ENCODE measurements around the gene RNF166. TPM values are rescaled to one million over a fixed set of nuclear protein-coding genes. Genes with fewer than 3 reads are reported as not detected.

The RNF166 gene
- total RNA-seq, 1 experiment from 2014 or later, result 33.3 TPM

GRCh38 chr16:88732172-88732960, 26.2 kb upstream of the RNF166 start:
- TF ChIP-seq CTCF (IDR thresholded peaks at IDR 0.05; ENCODE audit: unreplicated experiment), result no peak
- H3K4me1 Mint-ChIP-seq (ENCODE audit: low read depth, unreplicated experiment), result peaks cover 8% of the 10 kb centered on the region

GRCh38 chr16:88731699-88732098, 25.5 kb upstream of the RNF166 start:
- Mint-ChIP-seq H3K36me3 (ENCODE audit: insufficient read depth, unreplicated experiment) (peaks cover 70% of the 10 kb centered on the region), H3K27ac (ENCODE audit: unreplicated experiment) (peak overlapping the region; percentile 29), H3K9me3 (ENCODE audit: low read depth, unreplicated experiment) (no peaks in the 10 kb centered on the region), H3K4me3 (ENCODE audit: low read depth, unreplicated experiment) (no peak overlapping the region), H3K4me1 (ENCODE audit: low read depth, unreplicated experiment) (peaks cover 8% of the 10 kb centered on the region), H3K27me3 (ENCODE audit: unreplicated experiment) (no peaks in the 10 kb centered on the region)
- CTCF ChIA-PET, result no interaction called here
- BruUV-seq (replicated peaks), result no TSS peak
- TF ChIP-seq CTCF (IDR thresholded peaks at IDR 0.05; ENCODE audit: unreplicated experiment), result no peak
- intact Hi-C loops (cut with micrococcal nuclease; ENCODE audit: unreplicated experiment), result no loop called here
- no peak for DNase-seq

More at GRCh38 chr16:88732172-88732960, 26.2 kb upstream of the RNF166 start:
- intact Hi-C loops (cut with micrococcal nuclease; ENCODE audit: unreplicated experiment), result no loop called here
- Mint-ChIP-seq H3K27ac (ENCODE audit: unreplicated experiment) (no peak overlapping the region), H3K4me3 (ENCODE audit: low read depth, unreplicated experiment) (no peak overlapping the region), H3K27me3 (ENCODE audit: unreplicated experiment) (no peaks in the 10 kb centered on the region), H3K9me3 (ENCODE audit: low read depth, unreplicated experiment) (no peaks in the 10 kb centered on the region), H3K36me3 (ENCODE audit: insufficient read depth, unreplicated experiment) (peaks cover 67% of the 10 kb centered on the region)
- no TSS peak for BruUV-seq (replicated peaks)
- DNase-seq, result no peak
- CTCF ChIA-PET, result no interaction called here

- peak overlapping the region; percentile 29 for H3K27ac Mint-ChIP-seq (ENCODE audit: unreplicated experiment)
- BruUV-seq (replicated peaks), result no TSS peak
These were observed 24.7 kb upstream of the RNF166 start for GRCh38 chr16:88730632-88731607.

More at GRCh38 chr16:88730632-88731607, 24.7 kb upstream of the RNF166 start:
- intact Hi-C loops (cut with micrococcal nuclease; ENCODE audit: unreplicated experiment), result no loop called here
- no peak overlapping the region for H3K4me3 Mint-ChIP-seq (ENCODE audit: low read depth, unreplicated experiment)
- peaks cover 72% of the 10 kb centered on the region for H3K36me3 Mint-ChIP-seq (ENCODE audit: insufficient read depth, unreplicated experiment)
- H3K27me3 Mint-ChIP-seq (ENCODE audit: unreplicated experiment), result no peaks in the 10 kb centered on the region
- CTCF ChIA-PET, result no interaction called here
- no peak for TF ChIP-seq CTCF (IDR thresholded peaks at IDR 0.05; ENCODE audit: unreplicated experiment)
- no peaks in the 10 kb centered on the region for H3K9me3 Mint-ChIP-seq (ENCODE audit: low read depth, unreplicated experiment)
- H3K4me1 Mint-ChIP-seq (ENCODE audit: low read depth, unreplicated experiment), result peaks cover 8% of the 10 kb centered on the region
- no peak for DNase-seq
